ENCODE results near the gene MBNL1.

DNA sequence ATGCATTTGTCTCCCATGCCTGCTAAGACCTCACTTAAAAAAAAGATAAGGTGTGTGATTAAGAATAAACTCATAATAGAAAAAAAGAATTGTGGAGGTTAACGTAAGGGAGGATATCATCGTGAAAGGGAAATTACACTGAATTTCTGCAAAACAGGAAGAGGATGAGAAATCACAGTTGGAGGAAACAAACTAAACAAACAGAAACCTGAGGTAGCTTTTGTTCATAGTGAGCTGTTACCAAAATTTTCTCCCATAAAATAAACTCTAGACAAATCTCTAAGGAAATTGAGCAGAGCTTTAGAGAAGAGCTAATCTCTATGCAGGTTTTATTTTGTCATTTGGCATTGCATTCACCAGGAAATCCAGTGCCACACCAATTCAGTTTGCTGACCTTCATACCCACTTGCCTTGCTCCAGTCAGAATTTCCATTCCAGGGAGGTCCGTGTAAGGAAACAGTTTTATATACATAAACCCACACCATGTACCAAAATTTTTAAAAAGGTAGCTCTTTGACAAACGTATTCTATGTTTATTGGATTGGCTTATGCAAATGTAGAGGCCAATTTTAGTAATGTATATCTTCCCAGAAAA, 231.2 kb downstream of the MBNL1 start:
- TF ChIP-seq CEBPB (IDR thresholded peaks at IDR 0.05; ENCODE audit: low read depth): no peak
- no peak for TF ChIP-seq ZNF274 (IDR thresholded peaks at IDR 0.05; ENCODE audit: low read depth, low read length)
- TF ChIP-seq EZH2phosphoT487 (IDR thresholded peaks at IDR 0.05; ENCODE audit: borderline replicate concordance): no peak
- no peak for TF ChIP-seq JUND (IDR thresholded peaks at IDR 0.05)
- TF ChIP-seq, protein P1, sequence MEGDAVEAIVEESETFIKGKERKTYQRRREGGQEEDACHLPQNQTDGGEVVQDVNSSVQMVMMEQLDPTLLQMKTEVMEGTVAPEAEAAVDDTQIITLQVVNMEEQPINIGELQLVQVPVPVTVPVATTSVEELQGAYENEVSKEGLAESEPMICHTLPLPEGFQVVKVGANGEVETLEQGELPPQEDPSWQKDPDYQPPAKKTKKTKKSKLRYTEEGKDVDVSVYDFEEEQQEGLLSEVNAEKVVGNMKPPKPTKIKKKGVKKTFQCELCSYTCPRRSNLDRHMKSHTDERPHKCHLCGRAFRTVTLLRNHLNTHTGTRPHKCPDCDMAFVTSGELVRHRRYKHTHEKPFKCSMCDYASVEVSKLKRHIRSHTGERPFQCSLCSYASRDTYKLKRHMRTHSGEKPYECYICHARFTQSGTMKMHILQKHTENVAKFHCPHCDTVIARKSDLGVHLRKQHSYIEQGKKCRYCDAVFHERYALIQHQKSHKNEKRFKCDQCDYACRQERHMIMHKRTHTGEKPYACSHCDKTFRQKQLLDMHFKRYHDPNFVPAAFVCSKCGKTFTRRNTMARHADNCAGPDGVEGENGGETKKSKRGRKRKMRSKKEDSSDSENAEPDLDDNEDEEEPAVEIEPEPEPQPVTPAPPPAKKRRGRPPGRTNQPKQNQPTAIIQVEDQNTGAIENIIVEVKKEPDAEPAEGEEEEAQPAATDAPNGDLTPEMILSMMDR (IDR thresholded peaks at IDR 0.05 in 2 of 3, conservative IDR thresholded peaks at IDR 0.05 in 1 of 3; ENCODE audit: borderline replicate concordance in 1 of 3, insufficient read depth in 1 of 3, low read depth in 2 of 3, low read length in 2 of 3): no peak
- TF ChIP-seq SRF (IDR thresholded peaks at IDR 0.05; ENCODE audit: low read depth): no peak
- TF ChIP-seq POLR2A (IDR thresholded peaks at IDR 0.05; ENCODE audit: borderline replicate concordance, extremely low read depth, insufficient read depth, insufficient read length): no peak
- no peak for TF ChIP-seq ELF1 (IDR thresholded peaks at IDR 0.05; ENCODE audit: borderline replicate concordance, low read depth)
- TF ChIP-seq, protein P2, sequence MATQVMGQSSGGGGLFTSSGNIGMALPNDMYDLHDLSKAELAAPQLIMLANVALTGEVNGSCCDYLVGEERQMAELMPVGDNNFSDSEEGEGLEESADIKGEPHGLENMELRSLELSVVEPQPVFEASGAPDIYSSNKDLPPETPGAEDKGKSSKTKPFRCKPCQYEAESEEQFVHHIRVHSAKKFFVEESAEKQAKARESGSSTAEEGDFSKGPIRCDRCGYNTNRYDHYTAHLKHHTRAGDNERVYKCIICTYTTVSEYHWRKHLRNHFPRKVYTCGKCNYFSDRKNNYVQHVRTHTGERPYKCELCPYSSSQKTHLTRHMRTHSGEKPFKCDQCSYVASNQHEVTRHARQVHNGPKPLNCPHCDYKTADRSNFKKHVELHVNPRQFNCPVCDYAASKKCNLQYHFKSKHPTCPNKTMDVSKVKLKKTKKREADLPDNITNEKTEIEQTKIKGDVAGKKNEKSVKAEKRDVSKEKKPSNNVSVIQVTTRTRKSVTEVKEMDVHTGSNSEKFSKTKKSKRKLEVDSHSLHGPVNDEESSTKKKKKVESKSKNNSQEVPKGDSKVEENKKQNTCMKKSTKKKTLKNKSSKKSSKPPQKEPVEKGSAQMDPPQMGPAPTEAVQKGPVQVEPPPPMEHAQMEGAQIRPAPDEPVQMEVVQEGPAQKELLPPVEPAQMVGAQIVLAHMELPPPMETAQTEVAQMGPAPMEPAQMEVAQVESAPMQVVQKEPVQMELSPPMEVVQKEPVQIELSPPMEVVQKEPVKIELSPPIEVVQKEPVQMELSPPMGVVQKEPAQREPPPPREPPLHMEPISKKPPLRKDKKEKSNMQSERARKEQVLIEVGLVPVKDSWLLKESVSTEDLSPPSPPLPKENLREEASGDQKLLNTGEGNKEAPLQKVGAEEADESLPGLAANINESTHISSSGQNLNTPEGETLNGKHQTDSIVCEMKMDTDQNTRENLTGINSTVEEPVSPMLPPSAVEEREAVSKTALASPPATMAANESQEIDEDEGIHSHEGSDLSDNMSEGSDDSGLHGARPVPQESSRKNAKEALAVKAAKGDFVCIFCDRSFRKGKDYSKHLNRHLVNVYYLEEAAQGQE (IDR thresholded peaks at IDR 0.05; ENCODE audit: low read depth): no peak
